NOMO-1 (cell line): ENCODE results near the gene MRPL46.
A peak's percentile ranks its signal among the peaks of the same experiment; 100 is the strongest.

Experiments
- DNase-seq, 2 experiments: peaks; one replicate each; lab custom pipeline; 2025; ENCODE audit not compliant: unreplicated experiment in 2 of 2; lab: John Stamatoyannopoulos, UW

MRPL46 gene

GRCh38 chr15:88467073-88467934, at the start of gene MRPL46, which contains the start of gene MRPS11:
MRPL46 (minus strand) TSS chr15:88467388; CDS start chr15:88467377, 11 bp downstream.
MRPS11 (plus strand) TSS chr15:88467708; CDS start chr15:88467718, 10 bp downstream.
- peak; percentile 81 to 95 for DNase-seq

GRCh38 chr15:88513195-88513594, 46.0 kb upstream of the MRPL46 start:
- no peak for DNase-seq

GRCh38 chr15:88512601-88513000, 45.4 kb upstream of the MRPL46 start:
- DNase-seq = no peak

- no peak for DNase-seq
Measured at GRCh38 chr15:88512078-88512477, 44.9 kb upstream of the MRPL46 start.

- DNase-seq = no peak
Measured at GRCh38 chr15:88511161-88511560, 44.0 kb upstream of the MRPL46 start.

- DNase-seq = no peak
Measured at GRCh38 chr15:88509964-88510363, 42.8 kb upstream of the MRPL46 start.

GRCh38 chr15:88509321-88509720, 42.1 kb upstream of the MRPL46 start:
- no peak for DNase-seq

- no peak for DNase-seq
Measured at GRCh38 chr15:88506628-88507027, 39.4 kb upstream of the MRPL46 start.

- no peak for DNase-seq
Measured at GRCh38 chr15:88505721-88506120, 38.5 kb upstream of the MRPL46 start.

- DNase-seq = no peak
Measured at GRCh38 chr15:88504445-88504844, 37.3 kb upstream of the MRPL46 start.

- no peak for DNase-seq
Measured at GRCh38 chr15:88498996-88499395, 31.8 kb upstream of the MRPL46 start.

- no peak for DNase-seq
Measured at GRCh38 chr15:88497109-88497765, 30.0 kb upstream of the MRPL46 start.

- DNase-seq = no peak
Measured at GRCh38 chr15:88493844-88494243, 26.7 kb upstream of the MRPL46 start.

GRCh38 chr15:88491158-88491557, 24.0 kb upstream of the MRPL46 start:
- DNase-seq = no peak

GRCh38 chr15:88490036-88490435, 22.8 kb upstream of the MRPL46 start:
- DNase-seq = no peak

GRCh38 chr15:88489321-88489720, 22.1 kb upstream of the MRPL46 start:
- no peak for DNase-seq

- DNase-seq = peak in 1 of 2 experiments; percentile 14
Measured at GRCh38 chr15:88487796-88488523, 20.8 kb upstream of the MRPL46 start.

GRCh38 chr15:88487178-88487795, 20.1 kb upstream of the MRPL46 start:
- DNase-seq = no peak

GRCh38 chr15:88484682-88485331, 17.6 kb upstream of the MRPL46 start:
- peak; percentile 10 to 20 for DNase-seq

GRCh38 chr15:88482263-88482662, 15.1 kb upstream of the MRPL46 start:
- no peak for DNase-seq
